Measurements from ENCODE around the gene CCDC149.

DNA sequence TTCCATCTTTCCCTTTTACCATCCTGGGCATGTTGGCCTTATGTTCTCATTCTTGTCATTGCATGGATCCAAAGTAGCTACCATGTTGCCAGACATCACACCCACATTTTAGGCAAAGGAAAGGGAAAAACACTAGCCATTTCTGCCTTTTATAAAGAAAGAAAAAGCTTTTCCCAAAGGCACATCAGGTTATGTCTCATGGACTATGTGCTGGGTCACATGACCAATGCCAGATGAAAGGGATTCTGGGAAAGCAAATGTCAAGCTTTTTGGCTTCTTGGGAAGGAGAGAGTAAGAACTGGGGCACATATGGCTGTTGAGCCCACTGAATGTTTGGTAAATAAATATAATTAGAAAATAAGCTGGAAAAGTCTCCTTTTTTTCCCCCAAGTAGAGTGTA is 121.8 kb downstream of the CCDC149 start:
- TF ChIP-seq, protein P1, sequence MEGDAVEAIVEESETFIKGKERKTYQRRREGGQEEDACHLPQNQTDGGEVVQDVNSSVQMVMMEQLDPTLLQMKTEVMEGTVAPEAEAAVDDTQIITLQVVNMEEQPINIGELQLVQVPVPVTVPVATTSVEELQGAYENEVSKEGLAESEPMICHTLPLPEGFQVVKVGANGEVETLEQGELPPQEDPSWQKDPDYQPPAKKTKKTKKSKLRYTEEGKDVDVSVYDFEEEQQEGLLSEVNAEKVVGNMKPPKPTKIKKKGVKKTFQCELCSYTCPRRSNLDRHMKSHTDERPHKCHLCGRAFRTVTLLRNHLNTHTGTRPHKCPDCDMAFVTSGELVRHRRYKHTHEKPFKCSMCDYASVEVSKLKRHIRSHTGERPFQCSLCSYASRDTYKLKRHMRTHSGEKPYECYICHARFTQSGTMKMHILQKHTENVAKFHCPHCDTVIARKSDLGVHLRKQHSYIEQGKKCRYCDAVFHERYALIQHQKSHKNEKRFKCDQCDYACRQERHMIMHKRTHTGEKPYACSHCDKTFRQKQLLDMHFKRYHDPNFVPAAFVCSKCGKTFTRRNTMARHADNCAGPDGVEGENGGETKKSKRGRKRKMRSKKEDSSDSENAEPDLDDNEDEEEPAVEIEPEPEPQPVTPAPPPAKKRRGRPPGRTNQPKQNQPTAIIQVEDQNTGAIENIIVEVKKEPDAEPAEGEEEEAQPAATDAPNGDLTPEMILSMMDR (IDR thresholded peaks at IDR 0.05; ENCODE audit: low read length): no peak
- no peak for TF ChIP-seq EZH2 (IDR thresholded peaks at IDR 0.05; ENCODE audit: borderline replicate concordance, low read length)
